ENCODE data around the gene TGM6. TPM values are rescaled to one million over a fixed set of nuclear protein-coding genes. Genes with fewer than 3 reads are reported as not detected.

The TGM6 gene
- polyA plus RNA-seq, 2 donors: 0.05 TPM; not detected in 1

Other genes starting within 250 kb of the TGM6 start
- gene TGM3, start 84.9 kb upstream of the TGM6 start, polyA plus RNA-seq: 1,000 to 10,000 TPM; 1,528 to 2,175 TPM
- gene SNRPB, start 89.9 kb downstream of the TGM6 start, polyA plus RNA-seq: 100 to 1,000 TPM; 138 to 273 TPM
- 1 to 10 TPM; 4.4 to 4.6 TPM for gene ZNF343, start 128.0 kb downstream of the TGM6 start, polyA plus RNA-seq
- gene TMC2, start 155.7 kb downstream of the TGM6 start, polyA plus RNA-seq: not detected

Measured in esophagus (tissue), 2 donors.